IPS-18c (cell line): ENCODE data around the gene NYNRIN.
A peak's percentile ranks its signal among the peaks of the same experiment; 100 is the strongest.
"Not testable (repeated sequence)": the region's sequence is repeated elsewhere in the genome, so short reads cannot be mapped to it uniquely, and the experiment has no call there.

ENCODE experiments used
- H3K4me3 ChIP-seq: 2 replicates; pipeline ENCODE4 v1.7.0; 2013; ENCODE audit warnings: low read depth, mild to moderate bottlenecking, low read length, moderate library complexity; ENCODE audit not compliant: insufficient read depth
- H3K9me3 ChIP-seq: one replicate; pipeline ENCODE4 v1.6.1; 2013; ENCODE audit warnings: mild to moderate bottlenecking, low read length, moderate library complexity; ENCODE audit not compliant: control insufficient read depth, insufficient read depth

NYNRIN gene

GRCh38 chr14:24384169-24384568 is 14.6 kb upstream of the NYNRIN start:
- Histone ChIP-seq H3K9me3 (no peaks in the 10 kb centered on the region), H3K4me3 (no peak overlapping the region)

DNA sequence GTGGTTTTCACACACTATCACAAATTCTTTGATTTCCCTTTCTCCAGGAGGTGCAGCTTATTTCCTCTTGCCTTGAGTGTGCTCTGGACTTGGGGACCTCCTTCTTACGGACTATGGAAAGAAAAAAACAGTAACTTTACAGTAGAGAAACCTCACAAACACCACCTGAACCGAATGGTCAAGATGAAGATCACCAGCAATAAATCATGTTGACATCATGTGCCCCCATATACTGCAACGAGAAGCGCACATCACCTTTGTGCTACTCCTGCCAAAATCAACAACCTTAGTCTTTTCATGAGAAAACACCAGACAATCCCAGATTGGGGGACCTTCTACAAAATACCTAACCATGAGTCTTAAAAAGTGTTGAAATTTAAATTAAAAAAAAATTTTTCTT is 13.3 kb upstream of the NYNRIN start:
- Histone ChIP-seq H3K4me3 (no peak overlapping the region), H3K9me3 (no peaks in the 10 kb centered on the region)

- no peaks in the 10 kb centered on the region for H3K9me3 ChIP-seq
- no peak overlapping the region for H3K4me3 ChIP-seq
These were observed 11.8 kb upstream of the NYNRIN start for GRCh38 chr14:24387009-24387345.

DNA sequence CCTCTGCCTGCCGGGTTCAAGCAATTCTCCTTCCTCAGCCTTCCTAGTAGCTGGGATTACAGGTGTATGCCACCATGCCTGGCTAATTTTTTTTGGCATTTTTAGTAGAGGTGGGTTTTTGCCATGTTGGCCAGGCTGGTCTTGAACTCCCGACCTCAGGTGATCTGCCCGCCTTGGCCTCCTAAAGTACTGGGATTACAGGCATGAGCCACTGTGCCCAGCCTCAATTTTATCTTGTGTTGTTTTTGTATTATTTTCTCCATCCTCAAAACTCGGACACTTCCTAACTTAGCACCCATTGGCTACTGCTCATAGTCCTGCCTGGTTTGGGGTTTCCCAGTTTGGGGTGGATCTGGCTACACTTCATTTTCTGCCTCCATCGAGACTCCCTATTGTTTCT is 11.2 kb upstream of the NYNRIN start:
- not testable (repeated sequence) for H3K4me3 ChIP-seq, H3K9me3 ChIP-seq

GRCh38 chr14:24388474-24389179 is 10.2 kb upstream of the NYNRIN start:
- no peaks in the 10 kb centered on the region for H3K9me3 ChIP-seq
- no peak overlapping the region for H3K4me3 ChIP-seq

GRCh38 chr14:24389226-24389848 is 9.5 kb upstream of the NYNRIN start:
- no peak overlapping the region for H3K4me3 ChIP-seq
- H3K9me3 ChIP-seq: no peaks in the 10 kb centered on the region

- H3K4me3 ChIP-seq: no peak overlapping the region
- no peaks in the 10 kb centered on the region for H3K9me3 ChIP-seq
These were observed 7.9 kb upstream of the NYNRIN start for GRCh38 chr14:24390701-24391468.

DNA sequence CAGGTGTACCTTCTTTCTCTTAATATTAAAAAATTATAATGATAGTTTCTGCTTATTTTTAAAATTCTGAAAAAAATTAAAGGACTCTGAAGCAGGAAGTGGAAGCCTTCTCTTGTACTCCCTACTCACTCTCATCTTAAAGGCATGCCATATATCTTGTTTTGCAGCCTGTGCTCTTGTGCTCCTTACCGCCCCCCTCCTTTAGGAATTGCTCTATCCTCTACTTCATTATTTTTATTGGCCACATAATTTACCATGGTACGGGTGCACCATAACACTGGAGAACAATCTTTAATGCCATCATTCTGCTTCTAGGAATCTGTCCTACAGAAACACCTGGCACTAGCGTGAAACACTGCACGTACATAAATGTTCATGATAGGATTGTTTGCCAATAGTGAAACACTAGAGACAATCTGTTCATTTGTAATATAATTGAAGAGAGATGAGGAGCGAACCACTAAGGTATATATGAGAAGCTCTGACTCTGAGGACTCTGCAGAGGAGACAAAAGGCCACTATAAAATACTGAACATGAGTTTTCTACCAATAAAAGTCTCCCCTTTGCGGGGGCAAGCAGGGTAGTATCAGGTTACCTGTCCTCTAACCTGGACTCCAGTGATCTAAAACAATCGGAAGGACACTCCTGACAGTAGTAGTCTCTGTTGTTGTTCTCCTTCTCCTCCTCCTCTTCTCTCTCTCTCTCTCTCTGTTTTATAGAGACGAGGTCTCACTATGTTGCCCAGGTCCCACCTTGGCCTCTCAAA is 6.3 kb upstream of the NYNRIN start:
- no peaks in the 10 kb centered on the region for H3K9me3 ChIP-seq
- H3K4me3 ChIP-seq: no peak overlapping the region

DNA sequence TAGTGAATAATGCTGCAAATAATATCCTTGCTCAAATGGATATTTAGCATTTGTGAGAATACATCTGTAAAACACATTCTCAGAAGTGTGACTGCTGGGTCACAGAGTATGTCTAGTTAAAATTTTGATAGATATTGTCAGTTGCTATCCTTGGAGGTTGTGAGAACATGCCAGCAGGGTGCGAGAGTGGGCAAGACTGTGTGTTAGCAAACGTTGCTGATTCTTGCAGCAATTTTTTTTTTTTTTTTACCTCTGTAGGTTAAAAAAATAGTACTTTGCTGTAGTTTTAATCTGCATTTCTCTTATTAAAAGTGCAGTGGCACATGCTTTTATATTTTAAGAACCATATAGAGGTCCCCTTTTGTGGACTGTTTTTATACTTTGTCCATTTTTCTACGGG is 4.5 kb upstream of the NYNRIN start:
- H3K4me3 ChIP-seq: no peak overlapping the region
- H3K9me3 ChIP-seq: no peaks in the 10 kb centered on the region

- H3K4me3 ChIP-seq: no peak overlapping the region
- no peaks in the 10 kb centered on the region for H3K9me3 ChIP-seq
These were observed 2.9 kb upstream of the NYNRIN start for GRCh38 chr14:24395609-24396582.

DNA sequence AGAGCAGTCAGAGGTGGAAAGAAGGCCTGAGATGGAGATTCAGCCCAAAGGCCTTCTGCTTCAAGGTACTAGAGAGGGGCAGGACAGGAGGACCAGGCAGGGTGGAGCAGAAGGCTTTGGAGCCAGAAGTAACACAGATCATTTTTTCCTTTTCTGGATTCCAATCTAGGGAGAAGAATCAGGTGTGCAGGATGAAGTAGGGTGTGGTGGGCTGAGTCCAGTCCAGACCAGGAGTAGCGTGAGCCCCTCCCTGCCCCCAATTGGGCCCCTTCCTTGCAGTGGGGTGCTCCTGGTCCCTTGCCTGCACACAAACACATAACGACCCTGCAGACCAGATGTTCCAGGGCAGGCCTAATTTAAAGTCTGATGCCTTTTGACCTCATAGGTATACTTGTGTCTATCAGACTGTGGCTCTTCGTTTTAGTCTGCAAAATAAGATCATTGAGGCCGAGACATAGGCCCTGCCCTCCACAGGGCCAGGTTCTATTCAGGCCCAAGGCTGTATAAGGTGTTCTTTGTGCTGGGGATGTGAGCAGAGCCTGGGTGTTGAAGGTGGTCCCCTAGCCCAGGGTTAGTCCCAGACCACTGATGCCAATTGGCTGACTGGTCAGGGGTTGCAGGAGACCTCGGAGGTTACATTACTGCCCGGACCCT is 1.0 kb upstream of the NYNRIN start:
- no peak overlapping the region for H3K4me3 ChIP-seq

GRCh38 chr14:24398293-24398652 is 530 bp upstream of the NYNRIN start:
- Histone ChIP-seq H3K4me3 (peak overlapping the region; percentile 25; the same call in 1 of the 2 replicates), H3K9me3 (no peaks in the 10 kb centered on the region)

More for the DNA sequence above, 1.0 kb upstream of the NYNRIN start:
- no peaks in the 10 kb centered on the region for H3K9me3 ChIP-seq

DNA sequence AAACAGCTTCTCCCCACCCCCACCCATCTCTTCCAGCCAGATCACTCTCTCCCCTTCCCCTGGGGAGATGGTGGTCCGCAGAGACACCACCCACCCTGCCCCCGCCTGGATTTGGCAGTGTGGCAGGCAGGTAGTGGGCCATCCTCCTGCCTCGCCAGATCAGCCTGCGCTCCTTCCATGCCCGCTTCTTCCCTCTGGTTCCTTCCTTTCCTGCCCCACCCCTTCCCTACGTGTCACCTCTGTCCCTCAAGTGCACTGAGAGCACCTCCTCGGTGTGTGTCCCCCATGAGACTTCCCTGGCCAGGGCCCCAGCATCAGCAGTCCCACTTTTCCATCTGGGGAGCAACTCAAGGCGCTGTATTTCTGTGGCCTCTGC is 632 bp downstream of the NYNRIN start:
- Histone ChIP-seq H3K4me3 (peak overlapping the region; percentile 66), H3K9me3 (no peaks in the 10 kb centered on the region)

- Histone ChIP-seq H3K9me3 (no peaks in the 10 kb centered on the region), H3K4me3 (peak overlapping the region; percentile 66; the same call in 1 of the 2 replicates)
These were observed 1.4 kb downstream of the NYNRIN start for GRCh38 chr14:24399999-24400718.

- no peak overlapping the region for H3K4me3 ChIP-seq
These were observed 3.3 kb downstream of the NYNRIN start for GRCh38 chr14:24401810-24402702.

More at GRCh38 chr14:24401810-24402702, 3.3 kb downstream of the NYNRIN start:
- no peaks in the 10 kb centered on the region for H3K9me3 ChIP-seq
